PC-9 (cell line): ENCODE data around the gene YWHAG. TPM values are rescaled to one million over a fixed set of nuclear protein-coding genes. Genes with fewer than 3 reads are reported as not detected.

ENCODE experiments used
- Bru-seq: library from RNA; stranded (reverse); fragments of 400-500 nt; gene quantifications from one replicate; lab custom pipeline; 2021; lab: Mats Ljungman, UMichigan
- BruChase-seq, 2 experiments: library from RNA; stranded (reverse); fragments of 400-500 nt; gene quantifications; one replicate each; lab custom pipeline; 2021; lab: Mats Ljungman, UMichigan
- BruUV-seq: library from RNA; stranded (reverse); fragments of 400-500 nt; replicated peaks from 2 replicates; lab custom pipeline; 2021; lab: Mats Ljungman, UMichigan
- CTCF ChIA-PET: fragments of 300-600 bp; sonication (Branson Sonifier 250); formaldehyde crosslinking; loops from one replicate; lab custom pipeline; 2022; ENCODE audit warnings: antibody characterized with exemption; lab: Charles Lee
- POLR2A ChIA-PET: fragments of 300-600 bp; sonication (Branson Sonifier 250); formaldehyde crosslinking; loops from one replicate; lab custom pipeline; 2022; ENCODE audit warnings: antibody characterized with exemption; ENCODE audit not compliant: unreplicated experiment; lab: Charles Lee
- DNase-seq, 2 experiments: peaks; one replicate each; pipeline versions ENCODE4 v3.0.0 to v3.0.0-alpha.2; 2015 to 2022; ENCODE audit warnings: mixed read lengths in 1 of 2
- H2AFZ ChIP-seq: fragments of 200-600 bp; sonication (generic); 2 replicates; pipeline ENCODE4 v1.8.1; 2017; ENCODE audit warnings: antibody characterized with exemption
- H3F3A ChIP-seq: fragments of 200-600 bp; sonication (generic); 2 replicates; pipeline ENCODE4 v1.8.1; 2017; ENCODE audit warnings: antibody characterized with exemption, mild to moderate bottlenecking, low read depth; ENCODE audit not compliant: insufficient read depth
- H3K27ac ChIP-seq: fragments of 200-600 bp; sonication (generic); 2 replicates; pipeline ENCODE4 v1.6.1; 2016; ENCODE audit warnings: mixed run types
- H3K27me3 ChIP-seq: fragments of 200-600 bp; sonication (generic); 2 replicates; pipeline ENCODE4 v1.6.1; 2016; ENCODE audit warnings: low read depth, mixed run types; ENCODE audit not compliant: insufficient read depth
- H3K36me3 ChIP-seq: fragments of 200-600 bp; sonication (generic); 2 replicates; pipeline ENCODE4 v1.6.1; 2016; ENCODE audit warnings: low read depth, mixed run types
- H3K4me1 ChIP-seq: fragments of 200-600 bp; sonication (generic); replicated peaks from 2 replicates; pipeline ENCODE4 v1.6.1; 2016; ENCODE audit warnings: mixed run types; ENCODE audit not compliant: insufficient read depth
- H3K4me2 ChIP-seq: fragments of 200-600 bp; sonication (generic); 2 replicates; pipeline ENCODE4 v1.6.1; 2017; ENCODE audit warnings: mixed run types
- H3K4me3 ChIP-seq: fragments of 200-600 bp; sonication (generic); 2 replicates; pipeline ENCODE4 v1.6.1; 2016; ENCODE audit warnings: mixed run types
- H3K79me2 ChIP-seq: fragments of 200-600 bp; sonication (generic); 2 replicates; pipeline ENCODE4 v1.6.1; 2017; ENCODE audit warnings: low read depth, mixed run types
- H3K9me2 ChIP-seq: fragments of 200-600 bp; sonication (generic); 2 replicates; pipeline ENCODE4 v1.8.1; 2017; ENCODE audit warnings: mild to moderate bottlenecking; ENCODE audit not compliant: insufficient read depth
- H3K9me3 ChIP-seq: fragments of 200-600 bp; sonication (generic); 2 replicates; pipeline ENCODE4 v1.8.1; 2016; ENCODE audit warnings: low read depth; ENCODE audit not compliant: insufficient read depth
- H4K20me1 ChIP-seq: fragments of 200-600 bp; sonication (generic); 2 replicates; pipeline ENCODE4 v1.8.1; 2017; ENCODE audit not compliant: insufficient read depth
- EZH2 ChIP-seq: fragments of 200-600 bp; sonication (generic); IDR thresholded peaks from 2 replicates; pipeline ENCODE4 v1.8.0; 2017; ENCODE audit warnings: antibody characterized with exemption, low read depth
- intact Hi-C: fragments of 100-400 bp; cut with micrococcal nuclease; formaldehyde crosslinking; loops from one replicate; pipeline ENCODE4 v1.10.0; 2022; ENCODE audit not compliant: unreplicated experiment
- long read RNA-seq: library from polyadenylated mRNA; stranded (forward); transcript quantifications from one replicate; pipeline ENCODE4 v2.0.0, GENCODE V29; 2022
- total RNA-seq: library from RNA; stranded (reverse); gene quantifications from 2 replicates; pipeline ENCODE4 v1.2.3, GENCODE V29; 2021
- TF ChIP-seq, protein P1 (sequence below): fragments of 200-600 bp; sonication (generic); conservative IDR thresholded peaks from 2 replicates; pipeline ENCODE4 v1.6.1; 2017; ENCODE audit warnings: mixed run types, antibody characterized with exemption, mild to moderate bottlenecking, moderate library complexity

Gene YWHAG
- total RNA-seq (206 and 250 TPM in 2 replicates), Bru-seq, nascent RNA (percentile 99 among the genes with signal in this experiment), BruChase-seq, experiment 1, labeled RNA remaining after a 2-hour chase (percentile 99 among the genes with signal in this experiment), BruChase-seq, experiment 2, labeled RNA remaining after a 6-hour chase (percentile 99 among the genes with signal in this experiment)
- long read RNA-seq, partial matches to known transcripts: 0 of 23 reads
- long read RNA-seq, other reads (novel, unspliced or antisense): 23 of 23 reads

- Histone ChIP-seq H4K20me1 (peaks cover 44% of the 10 kb centered on the region), H3K4me2 (peak within 1 kb of the TSS; percentile 89), H3F3A (peaks cover 18% of the 10 kb centered on the region), H3K79me2 (peaks cover 52% of the 10 kb centered on the region), H3K9me2 (no peaks in the 10 kb centered on the region), H3K36me3 (peaks cover 18% of the 10 kb centered on the region), H3K4me3 (peak within 1 kb of the TSS; percentile 73), H3K4me1 (peaks cover 41% of the 10 kb centered on the region), H2AFZ (peak within 1 kb of the TSS; percentile 84), H3K27me3 (no peaks in the 10 kb centered on the region), H3K27ac (peak within 1 kb of the TSS; percentile 80), H3K9me3 (no peaks in the 10 kb centered on the region)
- TF ChIP-seq, protein P1, sequence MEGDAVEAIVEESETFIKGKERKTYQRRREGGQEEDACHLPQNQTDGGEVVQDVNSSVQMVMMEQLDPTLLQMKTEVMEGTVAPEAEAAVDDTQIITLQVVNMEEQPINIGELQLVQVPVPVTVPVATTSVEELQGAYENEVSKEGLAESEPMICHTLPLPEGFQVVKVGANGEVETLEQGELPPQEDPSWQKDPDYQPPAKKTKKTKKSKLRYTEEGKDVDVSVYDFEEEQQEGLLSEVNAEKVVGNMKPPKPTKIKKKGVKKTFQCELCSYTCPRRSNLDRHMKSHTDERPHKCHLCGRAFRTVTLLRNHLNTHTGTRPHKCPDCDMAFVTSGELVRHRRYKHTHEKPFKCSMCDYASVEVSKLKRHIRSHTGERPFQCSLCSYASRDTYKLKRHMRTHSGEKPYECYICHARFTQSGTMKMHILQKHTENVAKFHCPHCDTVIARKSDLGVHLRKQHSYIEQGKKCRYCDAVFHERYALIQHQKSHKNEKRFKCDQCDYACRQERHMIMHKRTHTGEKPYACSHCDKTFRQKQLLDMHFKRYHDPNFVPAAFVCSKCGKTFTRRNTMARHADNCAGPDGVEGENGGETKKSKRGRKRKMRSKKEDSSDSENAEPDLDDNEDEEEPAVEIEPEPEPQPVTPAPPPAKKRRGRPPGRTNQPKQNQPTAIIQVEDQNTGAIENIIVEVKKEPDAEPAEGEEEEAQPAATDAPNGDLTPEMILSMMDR: no peak
- TF ChIP-seq EZH2: no peak
- POLR2A ChIA-PET: interaction anchor here (0.6 to 1.2 kb wide), 5 partner anchors 34 to 152 kb away, joined by 3 to 15 read pairs (median 4); partner anchors contain the start of gene UPK3B
- BruUV-seq: no TSS peak
- CTCF ChIA-PET: interaction anchor here (0.6 to 0.7 kb wide), 2 partner anchors 15 to 25 kb away, joined by 4 to 7 read pairs; no protein-coding TSS in a partner anchor
- peak; percentile 41 to 90 for DNase-seq
- intact Hi-C loops: loop anchor here (1.0 to 2.0 kb wide), 4 partner anchors 35 to 68 kb away; no protein-coding TSS in a partner anchor
These were observed at the start of gene YWHAG for GRCh38 chr7:76358481-76359110. YWHAG (minus strand) TSS chr7:76358991; CDS start chr7:76358808, 183 bp downstream.

GRCh38 chr7:76408121-76408560 lies 49.4 kb upstream of the YWHAG start:
- Histone ChIP-seq H4K20me1 (no peaks in the 10 kb centered on the region), H3K4me3 (no peak overlapping the region), H3K4me2 (no peak overlapping the region), H3K79me2 (no peaks in the 10 kb centered on the region), H3K4me1 (peaks cover 9% of the 10 kb centered on the region; the same call in 1 of the 2 replicates), H3K27me3 (no peaks in the 10 kb centered on the region), H3K9me2 (no peaks in the 10 kb centered on the region), H3F3A (no peaks in the 10 kb centered on the region), H2AFZ (no peak overlapping the region), H3K27ac (no peak overlapping the region), H3K9me3 (no peaks in the 10 kb centered on the region), H3K36me3 (no peaks in the 10 kb centered on the region)
- intact Hi-C loops: no loop called here
- ChIA-PET POLR2A (interaction anchor here (0.7 kb wide), 1 partner anchor 110 kb away, joined by 3 read pairs; no protein-coding TSS in a partner anchor), CTCF (interaction anchor here (0.6 kb wide), 1 partner anchor 11 kb away, joined by 3 read pairs; no protein-coding TSS in a partner anchor)
- no TSS peak for BruUV-seq
- TF ChIP-seq, protein P1: no peak
- no peak for DNase-seq

GRCh38 chr7:76407718-76408117 lies 48.9 kb upstream of the YWHAG start:
- no peaks in the 10 kb centered on the region for H4K20me1 ChIP-seq
- CTCF ChIA-PET: interaction anchor here (0.6 kb wide), 1 partner anchor 11 kb away, joined by 3 read pairs; no protein-coding TSS in a partner anchor
- no peaks in the 10 kb centered on the region for H3K79me2 ChIP-seq
- no peaks in the 10 kb centered on the region for H3K9me3 ChIP-seq
- no peaks in the 10 kb centered on the region for H3K36me3 ChIP-seq
- TF ChIP-seq, protein P1: no peak
- no peak for TF ChIP-seq EZH2
- no peak overlapping the region for H3K4me2 ChIP-seq
- H3K27ac ChIP-seq: no peak overlapping the region
- intact Hi-C loops: no loop called here
- no peak overlapping the region for H3K4me3 ChIP-seq
- DNase-seq: no peak
- H3K27me3 ChIP-seq: no peaks in the 10 kb centered on the region
- POLR2A ChIA-PET: interaction anchor here (0.7 kb wide), 1 partner anchor 110 kb away, joined by 3 read pairs; no protein-coding TSS in a partner anchor
- no peaks in the 10 kb centered on the region for H3F3A ChIP-seq
- H2AFZ ChIP-seq: no peak overlapping the region
- H3K9me2 ChIP-seq: no peaks in the 10 kb centered on the region
- peaks cover 9% of the 10 kb centered on the region; the same call in 1 of the 2 replicates for H3K4me1 ChIP-seq
- BruUV-seq: no TSS peak
